ENCODE measurements around the gene FERD3L.
"Not testable (repeated sequence)": the region's sequence is repeated elsewhere in the genome, so short reads cannot be mapped to it uniquely, and the experiment has no call there.

FERD3L gene, protein sequence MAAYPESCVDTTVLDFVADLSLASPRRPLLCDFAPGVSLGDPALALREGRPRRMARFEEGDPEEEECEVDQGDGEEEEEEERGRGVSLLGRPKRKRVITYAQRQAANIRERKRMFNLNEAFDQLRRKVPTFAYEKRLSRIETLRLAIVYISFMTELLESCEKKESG

DNA sequence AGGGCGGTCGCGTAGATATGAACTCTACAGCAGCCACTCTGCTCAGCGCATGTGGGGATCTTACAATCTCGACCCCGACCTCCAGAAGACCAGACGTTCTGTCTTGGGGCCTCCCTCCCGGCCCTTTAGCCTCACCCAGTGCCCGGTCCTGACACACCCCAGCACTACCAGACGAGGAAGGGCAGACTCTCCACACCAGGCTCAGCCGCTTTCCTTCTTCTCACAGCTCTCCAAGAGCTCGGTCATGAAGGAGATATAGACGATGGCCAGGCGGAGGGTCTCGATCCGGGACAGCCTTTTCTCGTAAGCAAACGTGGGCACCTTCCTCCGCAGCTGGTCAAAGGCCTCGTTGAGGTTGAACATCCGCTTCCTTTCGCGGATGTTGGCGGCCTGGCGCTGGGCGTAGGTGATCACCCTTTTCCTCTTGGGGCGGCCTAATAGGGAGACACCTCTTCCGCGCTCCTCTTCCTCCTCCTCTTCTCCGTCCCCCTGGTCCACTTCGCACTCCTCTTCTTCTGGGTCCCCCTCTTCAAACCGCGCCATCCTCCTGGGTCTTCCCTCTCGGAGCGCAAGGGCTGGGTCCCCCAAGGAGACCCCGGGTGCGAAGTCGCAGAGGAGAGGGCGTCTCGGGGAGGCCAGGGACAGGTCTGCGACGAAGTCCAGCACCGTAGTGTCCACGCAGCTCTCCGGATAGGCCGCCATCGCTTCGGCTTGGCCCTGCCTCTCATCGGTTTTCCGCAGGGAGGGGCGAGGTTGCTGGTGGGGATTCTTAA lies at the start of gene FERD3L:
TSS of gene FERD3L (minus strand) at position 761 of the 773 bp plus-strand sequence. CDS start at position 702, 59 bp downstream.
- DNase-seq = no peak

DNA sequence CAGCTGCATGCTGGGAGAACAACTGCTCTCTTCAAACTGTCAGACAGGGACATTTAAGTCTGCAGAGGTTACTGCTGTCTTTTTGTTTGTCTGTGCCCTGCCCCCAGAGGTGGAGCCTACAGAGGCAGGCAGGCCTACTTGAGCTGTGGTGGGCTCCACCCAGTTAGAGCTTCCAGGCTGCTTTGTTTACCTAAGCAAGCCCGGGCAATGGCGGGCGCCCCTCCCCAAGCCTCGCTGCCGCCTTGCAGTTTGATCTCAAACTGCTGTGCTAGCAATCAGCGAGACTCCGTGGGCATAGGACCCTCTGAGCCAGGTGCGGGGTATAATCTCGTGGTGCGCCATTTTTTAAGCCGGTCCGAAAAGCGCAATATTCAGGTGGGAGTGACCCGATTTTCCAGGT lies 49.2 kb upstream of the FERD3L start:
- not testable (repeated sequence) for DNase-seq

DNA sequence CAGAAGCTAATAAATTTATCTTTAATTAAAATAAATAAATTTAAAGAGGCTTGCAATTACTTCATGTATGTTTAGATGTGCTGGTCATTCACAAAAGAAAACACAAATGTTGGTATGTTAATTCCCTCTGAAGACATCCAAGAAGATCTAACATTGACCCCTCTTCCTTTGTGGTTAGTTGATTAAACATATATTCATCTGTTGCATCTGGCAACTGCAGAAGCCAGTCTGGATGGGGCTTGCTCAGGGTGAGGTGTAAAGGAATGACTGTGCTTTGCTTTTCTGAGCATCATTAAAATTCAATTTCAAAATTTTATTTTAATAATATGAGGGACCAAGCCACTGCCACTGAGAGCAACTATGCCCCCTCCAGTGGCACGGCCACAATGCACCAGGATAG lies 36.4 kb upstream of the FERD3L start:
- DNase-seq = no peak

DNA sequence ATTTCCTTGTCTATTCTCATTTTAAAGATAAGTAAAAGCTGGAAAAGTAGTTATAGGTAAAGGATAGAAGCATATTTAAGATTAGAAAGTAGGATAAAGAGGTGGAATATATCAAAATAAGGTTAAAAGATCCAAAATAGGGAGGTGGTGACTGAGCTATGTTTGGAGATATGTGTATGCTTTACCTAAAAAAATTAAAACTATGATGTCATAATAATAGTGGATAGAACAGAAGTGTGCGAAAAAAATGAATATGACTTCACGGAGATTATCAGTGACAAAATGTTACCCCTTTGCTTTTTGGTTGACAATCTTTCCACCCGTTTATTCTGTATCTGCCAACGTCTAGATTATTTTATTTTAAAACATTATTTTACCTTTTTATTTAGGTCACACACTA lies 33.4 kb upstream of the FERD3L start:
- no peak for DNase-seq

DNA sequence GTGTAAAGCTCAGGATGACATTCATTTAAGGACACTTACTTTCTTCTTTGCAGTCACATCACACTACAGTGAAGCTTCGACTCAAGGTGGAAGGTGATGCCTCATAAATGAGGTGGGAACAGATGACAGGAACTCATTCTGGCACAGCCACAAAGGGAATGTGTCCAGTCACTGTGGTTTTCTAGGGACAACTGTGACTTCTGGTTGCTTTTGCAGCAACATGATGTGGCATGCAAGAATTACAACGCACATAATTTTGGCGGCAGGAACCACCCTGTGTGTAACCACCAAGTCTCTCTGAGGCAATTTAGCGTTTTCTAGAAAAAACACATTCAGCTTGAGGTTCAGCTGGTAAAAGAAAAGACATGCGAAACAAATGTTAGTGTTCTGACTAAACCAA lies 32.0 kb upstream of the FERD3L start:
- no peak for DNase-seq

DNA sequence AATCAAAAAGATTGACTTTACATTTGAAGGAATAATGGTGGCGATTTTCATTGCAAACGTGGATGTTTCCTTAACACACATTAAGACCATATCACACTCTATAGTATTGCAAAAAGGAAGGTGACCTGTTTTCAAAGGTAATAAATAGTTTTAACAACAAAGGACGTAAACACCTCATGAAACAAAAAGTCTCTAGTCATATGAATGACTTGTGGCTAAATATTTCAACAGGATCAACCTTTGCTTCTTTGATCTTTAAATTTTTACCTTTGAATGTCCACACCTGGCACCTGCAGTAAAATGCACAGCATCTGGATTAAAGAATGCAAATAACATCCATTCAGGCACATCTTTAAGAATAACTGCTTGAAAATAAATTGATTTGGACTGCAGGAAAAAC lies 30.0 kb upstream of the FERD3L start:
- no peak for DNase-seq

DNA sequence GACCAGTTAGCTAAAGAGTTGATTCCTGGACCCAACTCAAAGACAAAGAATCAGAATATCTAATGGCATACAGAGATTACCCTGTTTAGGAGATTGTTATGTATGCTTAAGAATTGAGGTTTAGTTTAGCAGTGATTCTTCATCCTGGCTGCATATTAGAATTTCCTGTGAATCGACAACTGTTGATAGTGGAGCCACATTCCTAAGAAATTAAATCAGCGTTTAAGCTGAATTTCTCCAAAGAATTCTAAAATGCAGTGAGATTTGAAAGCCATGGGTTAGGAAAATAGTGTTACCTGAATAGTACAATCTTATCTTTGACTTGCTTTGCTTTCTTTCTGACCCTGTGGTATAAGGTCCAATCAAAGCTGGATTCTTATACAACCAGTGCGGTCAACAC lies 16.4 kb upstream of the FERD3L start:
- DNase-seq = no peak

DNA sequence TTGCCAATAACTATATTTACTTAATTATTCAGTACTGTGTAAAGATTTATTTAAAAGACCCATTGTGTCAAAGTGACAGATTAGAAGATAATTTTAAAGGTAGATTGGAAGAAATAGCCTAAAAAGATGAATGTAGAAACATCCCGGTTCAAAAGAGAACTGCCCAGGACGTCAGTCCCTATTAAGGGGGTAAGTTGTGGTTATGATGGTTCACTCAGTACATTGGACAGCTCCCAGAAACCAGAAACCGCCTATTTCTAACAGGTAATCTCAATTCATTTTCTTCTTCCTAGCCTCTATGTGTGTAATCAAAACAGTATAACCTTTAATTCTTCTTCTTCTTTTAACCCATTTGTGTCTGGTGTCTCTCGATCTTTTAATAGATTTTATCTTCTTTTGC lies 1.5 kb upstream of the FERD3L start:
- no peak for DNase-seq

DNA sequence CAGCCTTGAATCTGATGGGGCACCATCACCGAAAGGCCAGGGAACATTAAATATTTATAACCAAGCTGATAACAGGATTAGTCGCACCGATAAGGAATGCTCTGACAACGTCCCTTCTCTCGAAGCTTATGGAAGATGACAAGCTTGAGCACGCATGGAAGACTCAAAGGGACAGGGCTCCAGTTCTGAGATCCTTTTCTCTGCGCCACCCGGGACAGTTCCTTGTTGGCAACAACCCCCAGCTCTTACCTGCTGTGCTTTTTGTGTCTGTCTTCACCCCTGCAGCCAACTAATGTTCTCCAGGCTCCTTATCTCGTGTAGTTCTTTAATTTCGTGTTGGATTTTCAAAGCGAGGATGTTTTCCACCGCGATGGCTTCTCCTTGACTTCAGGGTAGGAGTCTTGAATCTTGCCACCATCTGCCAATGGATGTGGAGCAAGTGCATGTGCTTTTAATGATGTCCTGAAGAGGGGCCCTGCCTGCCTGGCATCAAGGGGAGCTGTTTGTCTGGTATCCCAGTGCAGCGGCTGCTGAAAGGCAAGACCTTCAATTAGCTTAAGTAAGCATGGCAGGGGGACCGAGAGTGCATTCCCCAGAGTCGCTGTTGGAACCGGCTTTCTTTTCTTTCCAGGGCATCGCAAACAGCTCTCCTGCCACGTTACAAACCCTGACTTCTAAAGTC lies 354 bp upstream of the FERD3L start:
- no peak for DNase-seq

DNA sequence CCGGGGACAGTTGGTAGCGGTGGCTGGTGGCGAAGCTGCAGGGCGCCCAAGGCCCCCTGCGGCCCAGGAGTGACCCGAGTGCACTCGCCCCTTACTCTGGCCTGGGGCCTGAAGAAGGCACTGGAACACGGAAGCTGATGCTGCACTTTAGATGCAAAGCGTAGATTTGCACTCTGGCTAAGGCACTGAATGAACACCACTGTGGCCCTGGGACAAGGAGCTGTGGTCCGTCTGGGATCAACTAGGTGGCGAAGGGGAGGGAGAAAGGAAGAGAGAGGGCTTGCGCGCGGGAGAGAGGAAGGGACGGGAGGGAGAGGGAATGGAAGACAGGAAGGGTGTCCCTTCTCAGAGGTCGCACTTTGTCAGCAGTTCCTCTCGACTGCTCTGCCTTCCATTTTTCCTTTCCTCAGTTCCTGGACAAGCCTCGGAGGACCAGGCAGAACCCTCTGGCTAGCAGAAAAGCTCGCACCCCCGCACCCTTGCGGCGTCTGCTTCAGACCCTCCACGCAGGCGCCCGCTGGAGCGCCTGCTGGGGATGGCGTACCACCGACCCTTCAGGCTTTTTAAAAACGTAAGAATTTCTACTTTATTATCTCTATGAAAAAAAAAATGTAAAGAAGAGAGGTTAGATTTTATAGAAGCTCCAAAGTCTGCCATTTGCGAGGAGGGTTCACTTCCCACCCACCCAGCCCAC lies 1.2 kb downstream of the FERD3L start:
- no peak for DNase-seq

DNA sequence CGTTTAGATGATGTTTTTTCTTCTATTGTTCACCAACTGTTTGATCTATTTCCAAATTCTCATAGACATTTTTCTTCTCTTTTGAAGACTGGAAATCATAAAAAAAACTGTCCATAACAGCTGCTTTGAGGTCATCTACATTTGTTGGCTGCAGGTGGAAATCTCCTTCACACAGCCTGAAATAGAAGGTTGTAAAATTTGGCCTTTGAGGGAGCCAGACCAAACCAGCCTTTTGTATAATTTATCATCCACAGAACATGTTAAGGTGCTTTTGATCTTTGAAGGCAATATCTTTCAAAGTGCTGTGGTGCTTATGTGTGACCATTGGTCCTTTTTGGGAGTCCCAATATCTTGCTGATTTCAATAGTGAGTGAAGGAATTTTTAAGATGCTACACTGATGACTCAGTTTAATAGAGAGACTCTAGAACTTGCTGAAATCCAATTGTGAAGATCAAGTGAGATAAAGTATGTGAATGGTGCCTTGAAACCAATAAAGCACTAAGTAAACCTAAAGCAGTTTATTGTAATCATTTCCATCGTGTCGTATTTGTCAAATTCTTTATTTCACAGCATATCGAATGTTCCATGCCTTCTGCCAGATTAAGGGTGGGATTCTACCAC lies 5.4 kb downstream of the FERD3L start:
- no peak for DNase-seq

DNA sequence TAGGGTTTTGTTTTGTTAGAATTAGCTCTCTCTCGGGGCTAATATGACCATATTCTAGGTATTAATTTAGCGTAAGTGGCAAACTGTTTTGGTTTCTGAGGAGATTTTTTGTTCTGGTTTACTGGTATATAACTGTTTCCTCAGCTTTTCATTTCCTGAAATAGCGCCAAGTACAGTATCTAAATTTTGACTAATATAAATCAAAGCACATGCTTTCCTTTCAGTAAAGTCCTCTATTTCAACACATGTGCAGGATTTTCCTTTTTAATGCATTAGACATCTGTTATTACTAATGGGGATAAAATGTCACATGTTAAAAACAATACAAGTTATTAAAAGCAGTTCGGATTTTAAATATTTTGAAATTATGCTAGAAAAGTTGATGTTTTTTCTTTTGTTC lies 11.3 kb downstream of the FERD3L start:
- DNase-seq = no peak

DNA sequence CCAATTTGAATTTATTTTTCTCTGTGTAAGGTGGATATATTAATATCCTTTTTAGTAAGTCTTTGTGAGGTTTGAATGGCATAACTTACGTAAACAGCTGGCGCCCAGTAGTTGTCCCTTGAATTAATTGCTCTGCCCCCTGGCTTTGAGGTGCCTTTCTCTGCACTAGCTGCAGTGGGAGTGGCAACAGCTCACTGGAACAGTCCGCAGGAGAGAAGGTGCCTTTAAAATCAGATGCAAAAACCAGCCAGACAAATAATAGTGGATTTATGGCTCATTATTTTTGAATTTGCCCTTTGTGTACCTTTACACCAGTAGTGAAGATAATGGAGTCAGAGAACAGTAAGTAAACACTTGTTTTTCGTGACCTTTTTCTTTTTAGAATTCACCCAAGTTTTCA lies 11.8 kb downstream of the FERD3L start:
- DNase-seq = no peak

DNA sequence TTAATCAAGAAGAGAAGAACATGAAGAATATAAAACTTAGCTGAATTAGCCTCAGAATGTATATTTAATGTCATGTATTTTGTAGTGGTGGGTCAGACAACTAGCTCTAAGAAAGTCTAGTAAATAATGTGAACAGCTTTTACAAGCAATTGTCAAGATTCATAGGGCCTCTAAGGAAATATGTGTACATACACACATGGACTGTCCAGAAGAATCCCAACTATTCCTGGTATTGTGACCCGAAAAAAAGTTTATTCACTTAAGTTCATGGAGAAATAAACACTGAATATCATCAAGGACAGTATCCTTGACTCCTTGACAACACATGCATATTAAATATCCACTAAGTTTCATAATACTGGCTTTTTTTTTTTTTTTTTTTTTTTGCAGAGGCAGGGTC lies 16.4 kb downstream of the FERD3L start:
- DNase-seq = no peak

DNA sequence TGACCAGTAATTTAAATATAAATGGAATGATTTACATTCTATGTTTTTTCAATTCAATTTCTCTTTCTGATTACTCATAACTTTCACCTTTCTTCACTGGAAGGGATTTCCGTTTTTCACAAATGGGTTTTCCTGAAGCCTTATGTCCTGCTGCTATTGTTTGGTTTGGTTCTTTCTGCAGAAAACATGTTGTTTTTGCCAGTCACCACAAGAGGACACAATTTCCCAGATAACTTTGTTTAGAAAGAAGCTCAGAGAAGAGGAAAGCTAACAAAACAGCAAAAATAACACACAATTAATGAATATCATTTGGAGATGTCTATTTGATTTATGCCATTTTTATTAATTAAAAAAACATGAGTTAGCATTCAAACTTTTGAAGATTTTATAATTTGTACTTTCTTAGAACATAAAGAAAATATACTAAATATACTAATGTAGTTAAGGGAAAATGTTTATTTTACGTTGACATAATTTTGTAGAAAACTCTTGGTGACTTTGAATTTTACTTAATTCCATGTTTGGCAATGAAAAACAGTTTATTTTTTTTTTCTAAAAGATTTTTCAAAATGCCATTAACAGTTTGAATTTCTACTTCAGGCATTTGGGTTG lies 23.1 kb downstream of the FERD3L start:
- peak in 1 of 2 experiments; percentile 76 for DNase-seq

DNA sequence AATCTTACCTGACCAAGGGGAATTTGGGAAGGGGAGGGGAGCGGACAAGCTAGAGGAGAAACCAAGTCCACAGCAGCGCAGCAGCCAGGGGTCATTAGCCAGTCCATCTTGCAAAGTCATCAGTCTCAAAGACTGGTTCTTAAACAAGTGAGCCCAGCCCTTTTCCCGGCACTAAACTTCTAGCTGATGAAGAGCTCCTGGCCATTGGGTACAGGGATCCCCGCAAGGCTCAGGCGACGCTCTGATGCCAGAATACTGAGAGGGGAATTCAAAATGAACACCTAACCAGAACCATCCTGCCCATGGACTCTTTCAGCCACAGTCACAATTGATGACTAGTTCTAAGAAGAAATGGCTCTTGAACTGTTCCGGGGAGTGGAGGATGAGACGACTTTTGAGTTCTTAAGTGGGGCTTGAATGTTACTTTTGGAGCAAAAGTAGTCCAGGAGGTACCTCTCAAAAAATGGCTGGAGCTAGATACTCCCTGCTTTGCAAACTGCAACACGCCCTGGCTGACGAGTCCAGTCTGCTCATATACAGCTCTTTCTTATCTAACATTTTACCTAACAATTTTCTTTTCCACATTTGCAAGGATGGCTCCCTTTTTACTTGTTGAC lies 25.2 kb downstream of the FERD3L start:
- no peak for DNase-seq

DNA sequence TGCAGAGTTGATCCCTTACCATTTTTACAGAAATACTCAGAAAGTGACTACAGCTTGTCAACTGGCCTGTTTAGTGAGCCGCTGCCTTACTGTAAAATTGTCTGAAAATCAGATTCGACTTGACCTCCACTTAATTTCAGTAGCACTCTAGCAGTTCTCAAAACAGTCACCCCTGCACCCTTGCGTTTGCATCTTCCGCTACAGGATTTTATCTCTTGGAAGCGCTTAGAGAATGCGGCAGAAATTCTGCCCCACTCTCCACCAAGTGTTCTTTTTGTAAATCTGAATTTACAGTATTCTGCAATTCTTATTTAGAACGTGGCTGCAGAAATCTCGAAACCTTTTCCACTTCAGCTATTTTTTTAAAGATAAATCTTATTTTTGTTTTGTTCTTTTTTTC lies 25.8 kb downstream of the FERD3L start:
- no peak for DNase-seq

DNA sequence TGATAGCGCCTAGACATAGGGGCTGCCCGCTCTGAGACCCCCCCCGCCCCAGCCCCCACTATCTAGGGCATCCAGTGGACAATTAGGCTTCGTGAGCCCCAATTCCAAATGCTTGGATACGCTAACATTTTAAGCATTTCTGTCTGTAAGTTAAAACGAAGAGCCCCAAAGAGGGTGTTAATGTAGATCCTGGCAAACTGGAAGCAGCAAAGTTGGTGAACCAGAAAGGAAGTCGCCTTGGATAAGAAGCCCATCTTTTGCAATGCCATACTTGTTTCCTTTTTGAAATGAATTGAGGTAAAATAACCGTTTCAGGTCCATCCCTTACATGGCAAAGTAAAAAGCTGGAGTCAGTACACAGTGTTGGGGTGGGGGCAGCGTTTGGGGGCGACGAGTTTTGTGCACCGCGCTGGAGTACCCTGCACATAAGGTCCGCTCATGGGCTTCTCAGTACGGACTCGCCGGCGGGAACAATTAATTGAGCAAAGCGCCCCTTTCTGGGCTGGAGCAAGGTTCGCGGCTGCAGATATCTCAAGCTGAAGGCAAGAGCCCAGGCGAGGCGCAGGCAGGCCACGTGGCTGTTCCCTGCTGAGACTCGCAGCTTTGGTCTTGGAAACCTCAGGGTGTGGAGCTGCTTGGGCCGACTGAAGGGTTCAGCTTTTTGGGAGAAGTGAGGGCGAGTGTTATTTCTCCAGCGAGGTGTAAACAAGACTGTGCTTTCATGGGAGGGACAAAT lies 26.4 kb downstream of the FERD3L start:
- DNase-seq = no peak

DNA sequence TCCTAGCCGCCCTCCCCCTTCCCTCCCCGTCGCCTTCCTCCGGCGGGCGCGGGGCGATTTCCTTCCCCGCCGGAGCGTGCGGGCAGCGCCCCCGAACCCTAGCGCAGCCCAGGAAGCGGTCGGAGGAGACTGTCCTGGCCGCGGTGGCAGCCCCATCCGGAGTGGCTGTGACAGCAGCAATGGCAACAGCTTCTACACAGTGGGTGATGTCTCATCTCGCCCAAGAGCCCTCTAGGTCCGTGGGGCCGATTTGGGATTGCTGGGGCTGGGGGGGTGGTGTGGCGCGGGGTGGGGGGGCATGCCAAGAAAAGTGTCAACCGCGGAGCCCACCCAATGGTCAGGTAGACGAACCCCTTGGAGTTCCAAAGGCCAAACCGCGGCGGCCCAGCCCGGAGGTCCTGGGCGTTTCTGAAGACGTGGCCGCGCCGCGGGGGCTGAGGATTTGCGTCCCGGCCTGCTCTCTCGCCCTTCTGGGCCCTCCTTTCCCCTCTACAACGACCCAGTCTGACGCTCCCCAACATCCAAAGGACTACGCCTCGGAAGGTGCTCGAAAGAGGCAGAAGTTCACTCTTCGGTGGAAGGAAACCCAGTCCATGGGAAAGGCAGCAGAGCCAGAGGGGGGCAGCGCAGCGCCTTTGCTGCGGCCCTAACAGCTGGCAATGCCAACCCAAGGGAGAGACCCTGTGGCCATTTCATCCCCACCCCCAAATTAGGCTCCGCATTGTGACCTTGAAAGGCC lies 27.2 kb downstream of the FERD3L start:
- no peak for DNase-seq

DNA sequence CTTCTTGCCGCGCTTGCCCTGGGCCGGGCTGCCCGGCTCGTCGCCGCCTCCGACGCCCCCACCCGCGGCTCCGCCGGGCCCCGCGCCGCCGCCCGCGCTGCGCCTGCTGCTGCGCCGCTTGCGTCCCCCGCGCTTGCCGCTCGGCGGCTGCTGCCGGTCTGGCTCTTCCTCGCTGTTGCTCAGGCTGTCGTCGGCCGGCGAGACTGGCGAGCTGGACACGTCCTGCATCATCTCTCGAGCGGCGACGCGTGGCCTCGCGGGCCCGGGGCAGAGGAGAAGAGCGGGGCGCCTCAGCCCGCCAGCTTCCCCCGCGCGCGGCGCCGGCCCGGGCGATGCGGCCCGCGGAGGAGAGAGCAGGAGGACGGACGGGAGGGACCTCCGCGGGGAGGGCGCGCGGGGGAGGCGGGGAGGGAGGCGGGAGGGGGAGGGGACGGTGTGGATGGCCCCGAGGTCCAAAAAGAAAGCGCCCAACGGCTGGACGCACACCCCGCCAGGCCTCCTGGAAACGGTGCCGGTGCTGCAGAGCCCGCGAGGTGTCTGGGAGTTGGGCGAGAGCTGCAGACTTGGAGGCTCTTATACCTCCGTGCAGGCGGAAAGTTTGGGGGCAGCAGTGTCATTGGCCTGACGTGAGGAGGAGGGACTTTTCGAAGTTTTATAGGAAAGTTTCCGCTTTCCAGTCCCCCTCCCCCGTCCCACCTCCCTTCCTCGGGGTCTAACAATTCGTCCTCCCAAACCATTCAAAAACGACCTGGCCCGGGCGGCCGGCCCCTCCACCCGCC lies 27.9 kb downstream of the FERD3L start, which contains the start of gene TWIST1:
TSS of gene TWIST1 (minus strand) at position 546 of the 779 bp plus-strand sequence. CDS start at position 231, 315 bp downstream.
- peak; percentile 60 to 78 for DNase-seq
